Vagina (tissue), 2 donors: Measurements from ENCODE around the gene TMEM270. TPM values are rescaled to one million over a fixed set of nuclear protein-coding genes. Genes with fewer than 3 reads are reported as not detected.

Experiments used
- DNase-seq, 2 donors: peaks; one replicate each; pipeline ENCODE4 v3.0.0-alpha.2; 2017; ENCODE audit errors: extremely low spot score in 2 of 2
- H3K27ac ChIP-seq: fragments of 200-600 bp; sonication (generic); one replicate; pipeline ENCODE4 v1.5.1; 2019
- H3K27me3 ChIP-seq: fragments of 200-600 bp; sonication (generic); one replicate; pipeline ENCODE4 v1.5.1; 2019
- H3K36me3 ChIP-seq, 2 donors: fragments of 200-600 bp; sonication (generic); one replicate each; pipeline ENCODE4 v1.5.1; 2017 to 2019
- H3K4me1 ChIP-seq: fragments of 200-600 bp; sonication (generic); one replicate; pipeline ENCODE4 v1.5.1; 2019
- H3K4me3 ChIP-seq, 2 donors: fragments of 200-600 bp; sonication (generic); 1 replicate in 1 of 2; 2 replicates in 1 of 2; pipeline ENCODE4 v1.5.1; 2016 to 2019
- H3K9me3 ChIP-seq: fragments of 200-600 bp; sonication (generic); one replicate; pipeline ENCODE4 v1.5.1; 2019
- POLR2A ChIP-seq, 2 donors: fragments of 450-650 bp; IDR thresholded peaks; one replicate each; pipeline ENCODE4 v1.6.1; 2017; ENCODE audit warnings: antibody characterized with exemption in 2 of 2, mild to moderate bottlenecking in 2 of 2, moderate library complexity in 2 of 2
- POLR2AphosphoS5 ChIP-seq, 2 donors: sonication (generic); formaldehyde crosslinking; IDR thresholded peaks; one replicate each; pipeline ENCODE4 v1.9.0; 2017; ENCODE audit warnings: antibody characterized with exemption in 2 of 2, mild to moderate bottlenecking in 2 of 2, low read depth in 1 of 2; ENCODE audit not compliant: insufficient read depth in 1 of 2
- intact Hi-C: fragments of 100-400 bp; cut with DNase I; formaldehyde crosslinking; loops from one replicate; pipeline ENCODE4 v1.15.1; 2023
- total RNA-seq: library from RNA; depleted of rRNA; stranded (reverse); fragments of >200 nt; gene quantifications from one replicate; pipeline ENCODE4 v1.2.3, GENCODE V29; 2016
- TF ChIP-seq, protein P1 (sequence below), 3 experiments: fragments of 450-650 bp in 2 of 3; fragments of 200-600 bp in 1 of 3; sonication (generic) in 1 of 3; IDR thresholded peaks; one replicate each; pipeline ENCODE4 v1.5.1; 2017 to 2019; ENCODE audit warnings: antibody characterized with exemption in 3 of 3, mild to moderate bottlenecking in 2 of 3, moderate library complexity in 2 of 3

The TMEM270 gene
- total RNA-seq, 1 donor from 2014 or later: not detected

GRCh38 chr7:73824986-73825385, 36.0 kb upstream of the TMEM270 start:
- Histone ChIP-seq H3K27ac (no peak overlapping the region), H3K4me3 (no peak overlapping the region), H3K36me3 (no peaks in the 10 kb centered on the region), H3K27me3 (no peaks in the 10 kb centered on the region), H3K4me1 (peaks cover 44% of the 10 kb centered on the region), H3K9me3 (no peaks in the 10 kb centered on the region)
- TF ChIP-seq, protein P1, sequence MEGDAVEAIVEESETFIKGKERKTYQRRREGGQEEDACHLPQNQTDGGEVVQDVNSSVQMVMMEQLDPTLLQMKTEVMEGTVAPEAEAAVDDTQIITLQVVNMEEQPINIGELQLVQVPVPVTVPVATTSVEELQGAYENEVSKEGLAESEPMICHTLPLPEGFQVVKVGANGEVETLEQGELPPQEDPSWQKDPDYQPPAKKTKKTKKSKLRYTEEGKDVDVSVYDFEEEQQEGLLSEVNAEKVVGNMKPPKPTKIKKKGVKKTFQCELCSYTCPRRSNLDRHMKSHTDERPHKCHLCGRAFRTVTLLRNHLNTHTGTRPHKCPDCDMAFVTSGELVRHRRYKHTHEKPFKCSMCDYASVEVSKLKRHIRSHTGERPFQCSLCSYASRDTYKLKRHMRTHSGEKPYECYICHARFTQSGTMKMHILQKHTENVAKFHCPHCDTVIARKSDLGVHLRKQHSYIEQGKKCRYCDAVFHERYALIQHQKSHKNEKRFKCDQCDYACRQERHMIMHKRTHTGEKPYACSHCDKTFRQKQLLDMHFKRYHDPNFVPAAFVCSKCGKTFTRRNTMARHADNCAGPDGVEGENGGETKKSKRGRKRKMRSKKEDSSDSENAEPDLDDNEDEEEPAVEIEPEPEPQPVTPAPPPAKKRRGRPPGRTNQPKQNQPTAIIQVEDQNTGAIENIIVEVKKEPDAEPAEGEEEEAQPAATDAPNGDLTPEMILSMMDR (IDR thresholded peaks at IDR 0.05): no peak
- TF ChIP-seq POLR2AphosphoS5 (IDR thresholded peaks at IDR 0.05; ENCODE audit: insufficient read depth in 1 of 2, low read depth in 1 of 2) (no peak), POLR2A (IDR thresholded peaks at IDR 0.05) (no peak)
- no peak for DNase-seq
- intact Hi-C loops: no loop called here

DNA sequence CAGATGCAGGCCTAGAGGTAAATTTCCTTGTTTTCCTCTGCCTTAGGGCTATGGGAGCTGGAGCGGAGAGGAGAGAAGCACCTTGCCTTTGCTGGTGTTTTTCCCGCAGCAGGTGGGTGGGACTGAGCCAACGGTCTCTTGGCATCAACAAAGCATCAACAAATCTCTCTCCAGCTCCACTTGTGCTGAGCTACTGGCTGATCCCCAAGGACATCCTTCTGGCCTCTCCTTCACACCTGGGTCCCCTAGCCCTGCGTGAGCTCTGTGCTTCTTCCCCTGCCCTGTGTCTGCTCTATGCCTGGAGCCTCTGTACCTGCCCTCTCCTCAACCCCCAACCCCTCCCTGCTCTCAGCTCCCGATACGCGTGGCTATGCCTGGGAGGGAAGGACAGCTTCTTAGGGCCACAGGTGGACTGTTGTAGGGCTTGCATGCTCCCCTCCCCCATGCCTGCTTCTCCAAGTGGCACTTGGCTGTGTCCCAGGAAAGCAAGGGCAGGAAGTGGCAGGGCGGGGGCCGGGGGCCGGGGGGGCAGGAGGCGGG, 33.3 kb upstream of the TMEM270 start:
- no peaks in the 10 kb centered on the region for H3K36me3 ChIP-seq
- DNase-seq: no peak
- no peak overlapping the region for H3K4me3 ChIP-seq
- no peaks in the 10 kb centered on the region for H3K27me3 ChIP-seq
- peaks cover 62% of the 10 kb centered on the region for H3K4me1 ChIP-seq
- intact Hi-C loops: no loop called here
- no peaks in the 10 kb centered on the region for H3K9me3 ChIP-seq
- TF ChIP-seq, protein P1 (IDR thresholded peaks at IDR 0.05): no peak
- TF ChIP-seq POLR2A (IDR thresholded peaks at IDR 0.05) (no peak), POLR2AphosphoS5 (IDR thresholded peaks at IDR 0.05; ENCODE audit: insufficient read depth in 1 of 2, low read depth in 1 of 2) (no peak)
- no peak overlapping the region for H3K27ac ChIP-seq

GRCh38 chr7:73828107-73828803, 32.7 kb upstream of the TMEM270 start:
- no peaks in the 10 kb centered on the region for H3K27me3 ChIP-seq
- intact Hi-C loops: no loop called here

DNA sequence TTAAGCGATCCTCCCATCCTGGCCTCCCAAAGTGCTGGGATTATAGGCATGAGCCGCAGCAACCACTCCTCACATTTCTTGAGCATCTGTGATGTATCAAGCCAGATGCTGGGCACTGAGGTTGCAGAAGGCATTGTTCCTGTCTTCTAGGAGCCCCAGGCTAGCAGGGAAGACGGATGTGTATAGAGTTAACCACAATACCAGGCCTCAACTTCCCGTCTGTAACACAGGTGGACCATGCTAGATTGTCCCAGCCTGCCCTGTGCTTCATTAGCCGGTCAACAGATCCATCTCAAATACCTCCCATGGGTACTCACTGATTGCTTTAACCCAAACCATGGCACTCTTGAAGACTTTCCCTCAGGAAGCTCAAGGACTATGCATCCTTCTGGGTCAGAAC, 32.0 kb upstream of the TMEM270 start:
- Histone ChIP-seq H3K27ac (no peak overlapping the region), H3K36me3 (no peaks in the 10 kb centered on the region), H3K4me3 (no peak overlapping the region), H3K27me3 (no peaks in the 10 kb centered on the region), H3K9me3 (no peaks in the 10 kb centered on the region), H3K4me1 (peaks cover 53% of the 10 kb centered on the region)
- TF ChIP-seq POLR2A (IDR thresholded peaks at IDR 0.05) (no peak), POLR2AphosphoS5 (IDR thresholded peaks at IDR 0.05; ENCODE audit: insufficient read depth in 1 of 2, low read depth in 1 of 2) (no peak)
- TF ChIP-seq, protein P1 (IDR thresholded peaks at IDR 0.05): no peak
- DNase-seq: no peak
- intact Hi-C loops: no loop called here

More at GRCh38 chr7:73828107-73828803, 32.7 kb upstream of the TMEM270 start:
- H3K36me3 ChIP-seq: no peaks in the 10 kb centered on the region
- H3K4me1 ChIP-seq: peaks cover 59% of the 10 kb centered on the region
- H3K27ac ChIP-seq: no peak overlapping the region
- no peak for TF ChIP-seq POLR2A (IDR thresholded peaks at IDR 0.05)
- TF ChIP-seq, protein P1 (IDR thresholded peaks at IDR 0.05): no peak
- no peak for TF ChIP-seq POLR2AphosphoS5 (IDR thresholded peaks at IDR 0.05; ENCODE audit: insufficient read depth in 1 of 2, low read depth in 1 of 2)
- H3K9me3 ChIP-seq: no peaks in the 10 kb centered on the region
- DNase-seq: no peak
- no peak overlapping the region for H3K4me3 ChIP-seq

GRCh38 chr7:73829505-73829904, 31.5 kb upstream of the TMEM270 start:
- Histone ChIP-seq H3K36me3 (no peaks in the 10 kb centered on the region), H3K9me3 (no peaks in the 10 kb centered on the region), H3K27me3 (no peaks in the 10 kb centered on the region), H3K4me1 (peaks cover 53% of the 10 kb centered on the region), H3K27ac (no peak overlapping the region), H3K4me3 (no peak overlapping the region)
- no peak for TF ChIP-seq POLR2AphosphoS5 (IDR thresholded peaks at IDR 0.05; ENCODE audit: insufficient read depth in 1 of 2, low read depth in 1 of 2)
- TF ChIP-seq, protein P1 (IDR thresholded peaks at IDR 0.05): no peak
- intact Hi-C loops: no loop called here
- no peak for DNase-seq
